A549 (cell line): Measurements from ENCODE around the gene RSPH9.

Experiments used
- POLR2A ChIP-seq: IDR thresholded peaks from 2 replicates; pipeline ENCODE4 v1.6.1; 2012; ENCODE audit warnings: mild to moderate bottlenecking, low read length
- RARB ChIP-seq: fragments of 250-450 bp; sonication (Bioruptor Pico); IDR thresholded peaks from 2 replicates; pipeline ENCODE4 v1.8.0; 2021; ENCODE audit warnings: mild to moderate bottlenecking, moderate library complexity

DNA sequence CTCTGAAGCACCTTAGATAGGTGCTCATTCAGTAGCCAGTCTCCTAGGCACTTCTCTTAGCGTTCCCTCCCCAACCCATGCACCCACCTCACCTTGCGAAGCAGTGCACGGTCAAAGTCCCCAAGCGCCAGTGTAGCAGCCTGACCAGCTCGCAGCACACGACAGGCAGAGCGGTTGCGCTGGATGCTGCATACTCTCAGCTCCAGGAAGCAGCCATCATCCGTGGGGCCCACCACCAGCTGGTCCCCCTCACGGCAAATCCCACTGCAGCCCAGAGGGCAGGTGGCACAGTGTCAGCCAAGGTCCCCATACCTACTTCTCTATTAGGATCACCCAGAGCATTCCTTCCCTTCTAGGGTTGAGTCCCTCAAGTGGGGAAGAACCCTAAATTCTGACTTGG lies 22.3 kb upstream of the RSPH9 start:
- TF ChIP-seq RARB (CRISPR knock-in tag) (no peak), POLR2A (no peak)
